Neural progenitor cell (in vitro differentiated cells): ENCODE measurements around the gene LINGO4.

ENCODE experiments used
- CTCF ChIP-seq: fragments of 200-600 bp; sonication (generic); IDR thresholded peaks from 2 replicates; pipeline ENCODE4 v1.5.1; 2017; ENCODE audit warnings: antibody characterized with exemption, mild to moderate bottlenecking
- EZH2 ChIP-seq: fragments of 200-600 bp; sonication (generic); IDR thresholded peaks from 2 replicates; pipeline ENCODE4 v1.6.1; 2017; ENCODE audit warnings: antibody characterized with exemption, mild to moderate bottlenecking, moderate library complexity
- EZH2phosphoT487 ChIP-seq: fragments of 200-600 bp; sonication (generic); IDR thresholded peaks from 2 replicates; pipeline ENCODE4 v1.6.1; 2017; ENCODE audit warnings: antibody characterized with exemption

- TF ChIP-seq CTCF = no peak
- TF ChIP-seq EZH2phosphoT487 = no peak
- TF ChIP-seq EZH2 = no peak
Observed at GRCh38 chr1:151831256-151831591, 26.0 kb upstream of the LINGO4 start.
